Astrocyte (in vitro differentiated cells and primary cell): ENCODE measurements around the gene PPP3CA. TPM values are rescaled to one million over a fixed set of nuclear protein-coding genes. Genes with fewer than 3 reads are reported as not detected.

Experiments
- DNase-seq: peaks from one replicate; pipeline ENCODE4 v3.0.0-alpha.2; 2010; ENCODE audit warnings: low read depth
- FAIRE-seq: peaks from 2 replicates; lab custom pipeline; 2011; peaks lifted over from hg19 to GRCh38; lab: Jason Lieb, UNC
- H2AFZ ChIP-seq: 2 replicates; pipeline ENCODE4 v1.6.0; 2012; ENCODE audit warnings: low read depth, low read length, inconsistent platforms
- H3K27ac ChIP-seq: 2 replicates; pipeline ENCODE4 v1.5.1; 2011; ENCODE audit warnings: low read depth, low read length, inconsistent platforms
- H3K27me3 ChIP-seq: 2 replicates; pipeline ENCODE4 v1.6.0; 2011; ENCODE audit warnings: low read length, inconsistent platforms; ENCODE audit not compliant: insufficient read depth
- H3K36me3 ChIP-seq: 2 replicates; pipeline ENCODE4 v1.5.1; 2011; ENCODE audit warnings: low read length, inconsistent platforms; ENCODE audit not compliant: insufficient read depth
- H3K4me1 ChIP-seq: 2 replicates; pipeline ENCODE4 v1.5.1; 2011; ENCODE audit warnings: low read length, inconsistent platforms; ENCODE audit not compliant: insufficient read depth
- H3K4me2 ChIP-seq: 2 replicates; pipeline ENCODE4 v1.6.0; 2012; ENCODE audit warnings: low read length, inconsistent platforms
- H3K4me3 ChIP-seq: 2 replicates; pipeline ENCODE4 v1.5.1; 2011; ENCODE audit warnings: low read depth, mild to moderate bottlenecking, low read length, inconsistent platforms; ENCODE audit not compliant: insufficient read depth
- H3K79me2 ChIP-seq: 2 replicates; pipeline ENCODE4 v1.6.0; 2012; ENCODE audit warnings: mild to moderate bottlenecking, low read length, inconsistent platforms; ENCODE audit not compliant: insufficient read depth
- H3K9ac ChIP-seq: 2 replicates; pipeline ENCODE4 v1.6.0; 2012; ENCODE audit warnings: mild to moderate bottlenecking, low read length, inconsistent platforms
- H3K9me3 ChIP-seq: 2 replicates; pipeline ENCODE4 v1.5.1; 2012; ENCODE audit warnings: low read depth, mild to moderate bottlenecking, low read length, inconsistent platforms; ENCODE audit not compliant: insufficient read depth
- H4K20me1 ChIP-seq: 2 replicates; pipeline ENCODE4 v1.6.0; 2012; ENCODE audit warnings: low read length, inconsistent platforms; ENCODE audit not compliant: insufficient read depth
- H3K27ac Mint-ChIP-seq: one replicate; pipeline ENCODE4 v1.8.0; 2021; ENCODE audit warnings: mild to moderate bottlenecking, mixed read lengths; ENCODE audit not compliant: unreplicated experiment
- H3K27me3 Mint-ChIP-seq: one replicate; pipeline ENCODE4 v1.8.0; 2021; ENCODE audit warnings: low read depth, mixed read lengths; ENCODE audit not compliant: unreplicated experiment
- H3K36me3 Mint-ChIP-seq: one replicate; pipeline ENCODE4 v1.8.0; 2021; ENCODE audit warnings: low read depth, mixed read lengths; ENCODE audit not compliant: unreplicated experiment
- H3K4me1 Mint-ChIP-seq: one replicate; pipeline ENCODE4 v1.8.0; 2021; ENCODE audit warnings: low read depth, mixed read lengths; ENCODE audit not compliant: unreplicated experiment
- H3K4me3 Mint-ChIP-seq: one replicate; pipeline ENCODE4 v1.8.0; 2021; ENCODE audit warnings: mild to moderate bottlenecking, moderate library complexity, mixed read lengths; ENCODE audit not compliant: unreplicated experiment
- H3K9me3 Mint-ChIP-seq: one replicate; pipeline ENCODE4 v1.8.0; 2021; ENCODE audit warnings: mild to moderate bottlenecking, mixed read lengths; ENCODE audit not compliant: unreplicated experiment
- EZH2 ChIP-seq: IDR thresholded peaks from 2 replicates; pipeline ENCODE4 v1.6.1; 2012; ENCODE audit warnings: mild to moderate bottlenecking, low read length, inconsistent platforms; ENCODE audit not compliant: insufficient read depth
- total RNA-seq: library from RNA; stranded (reverse); gene quantifications from 2 replicates; pipeline ENCODE4 v1.2.1, GENCODE V29; 2021
- TF ChIP-seq, protein P1 (sequence below): IDR thresholded peaks from 2 replicates; pipeline ENCODE4 v1.5.1; 2011; ENCODE audit warnings: low read depth, mild to moderate bottlenecking, inconsistent platforms, low read length, moderate library complexity; ENCODE audit not compliant: insufficient read depth

The PPP3CA gene
- total RNA-seq, 1 donor from 2014 or later = 101 TPM

DNA sequence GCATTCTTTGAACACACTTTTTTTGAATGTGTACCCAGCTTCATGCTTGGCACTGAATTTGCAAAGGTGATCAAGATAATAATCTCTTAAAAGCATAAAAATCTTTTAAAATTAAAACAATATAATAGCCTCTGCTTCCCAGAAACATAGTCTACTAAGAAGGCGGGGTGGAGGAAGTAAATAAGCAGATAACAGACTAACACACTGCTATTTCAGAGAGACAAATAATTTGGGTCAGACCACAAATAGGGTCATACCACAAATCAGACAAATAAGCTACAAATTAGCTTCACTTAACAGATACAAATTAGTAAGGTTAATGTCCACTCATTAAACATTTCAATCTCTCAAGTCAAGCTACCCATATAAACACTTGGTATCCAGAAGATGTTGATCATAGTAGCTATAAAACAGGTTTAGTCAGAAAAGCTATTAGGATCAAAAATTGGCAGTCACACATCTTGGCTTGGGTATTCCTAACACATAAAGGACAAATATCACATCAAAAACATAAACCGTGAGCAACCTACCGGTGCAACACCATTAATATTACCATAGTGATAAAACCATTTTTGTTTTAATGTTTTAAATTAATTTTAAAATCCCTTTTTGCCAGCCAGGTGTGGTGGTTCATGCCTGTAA lies 47.3 kb downstream of the PPP3CA start:
- FAIRE-seq (no peak), DNase-seq (no peak)
- no peaks in the 10 kb centered on the region for H3K9me3 ChIP-seq
- H3K4me1 ChIP-seq = peaks cover 4% of the 10 kb centered on the region
- Mint-ChIP-seq H3K27ac (no peak overlapping the region), H3K4me1 (peaks cover 6% of the 10 kb centered on the region), H3K36me3 (no peaks in the 10 kb centered on the region), H3K9me3 (no peaks in the 10 kb centered on the region), H3K4me3 (no peak overlapping the region), H3K27me3 (no peaks in the 10 kb centered on the region)
- no peak for TF ChIP-seq EZH2
- TF ChIP-seq, protein P1, sequence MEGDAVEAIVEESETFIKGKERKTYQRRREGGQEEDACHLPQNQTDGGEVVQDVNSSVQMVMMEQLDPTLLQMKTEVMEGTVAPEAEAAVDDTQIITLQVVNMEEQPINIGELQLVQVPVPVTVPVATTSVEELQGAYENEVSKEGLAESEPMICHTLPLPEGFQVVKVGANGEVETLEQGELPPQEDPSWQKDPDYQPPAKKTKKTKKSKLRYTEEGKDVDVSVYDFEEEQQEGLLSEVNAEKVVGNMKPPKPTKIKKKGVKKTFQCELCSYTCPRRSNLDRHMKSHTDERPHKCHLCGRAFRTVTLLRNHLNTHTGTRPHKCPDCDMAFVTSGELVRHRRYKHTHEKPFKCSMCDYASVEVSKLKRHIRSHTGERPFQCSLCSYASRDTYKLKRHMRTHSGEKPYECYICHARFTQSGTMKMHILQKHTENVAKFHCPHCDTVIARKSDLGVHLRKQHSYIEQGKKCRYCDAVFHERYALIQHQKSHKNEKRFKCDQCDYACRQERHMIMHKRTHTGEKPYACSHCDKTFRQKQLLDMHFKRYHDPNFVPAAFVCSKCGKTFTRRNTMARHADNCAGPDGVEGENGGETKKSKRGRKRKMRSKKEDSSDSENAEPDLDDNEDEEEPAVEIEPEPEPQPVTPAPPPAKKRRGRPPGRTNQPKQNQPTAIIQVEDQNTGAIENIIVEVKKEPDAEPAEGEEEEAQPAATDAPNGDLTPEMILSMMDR = no peak
- no peak overlapping the region for H2AFZ ChIP-seq
- no peak overlapping the region for H3K9ac ChIP-seq
- H3K79me2 ChIP-seq = peaks cover 86% of the 10 kb centered on the region
- H3K36me3 ChIP-seq = no peaks in the 10 kb centered on the region
- H3K4me2 ChIP-seq = no peak overlapping the region
- H3K27ac ChIP-seq = no peak overlapping the region
- no peaks in the 10 kb centered on the region for H3K27me3 ChIP-seq
- H3K4me3 ChIP-seq = no peak overlapping the region
- peaks cover 66% of the 10 kb centered on the region for H4K20me1 ChIP-seq

- H3K27me3 Mint-ChIP-seq = no peaks in the 10 kb centered on the region
- H3K9me3 Mint-ChIP-seq = no peaks in the 10 kb centered on the region
- FAIRE-seq (no peak), DNase-seq (no peak)
- no peak overlapping the region for H2AFZ ChIP-seq
- H4K20me1 ChIP-seq = peaks cover 58% of the 10 kb centered on the region
- H3K27ac Mint-ChIP-seq = no peak overlapping the region
- H3K4me1 ChIP-seq = no peaks in the 10 kb centered on the region
- TF ChIP-seq, protein P1 = no peak
- no peak for TF ChIP-seq EZH2
- H3K4me1 Mint-ChIP-seq = peaks cover 2% of the 10 kb centered on the region
- H3K4me3 Mint-ChIP-seq = no peak overlapping the region
- H3K36me3 Mint-ChIP-seq = no peaks in the 10 kb centered on the region
- no peak overlapping the region for H3K4me3 ChIP-seq
- H3K9me3 ChIP-seq = no peaks in the 10 kb centered on the region
- peaks cover 87% of the 10 kb centered on the region for H3K79me2 ChIP-seq
- H3K27me3 ChIP-seq = no peaks in the 10 kb centered on the region
- no peak overlapping the region for H3K9ac ChIP-seq
- no peak overlapping the region for H3K27ac ChIP-seq
- no peak overlapping the region for H3K4me2 ChIP-seq
- H3K36me3 ChIP-seq = no peaks in the 10 kb centered on the region
These were observed 48.3 kb downstream of the PPP3CA start for GRCh38 chr4:101299021-101299420.

GRCh38 chr4:101295691-101296090 lies 51.6 kb downstream of the PPP3CA start:
- H3K36me3 Mint-ChIP-seq = peaks cover 4% of the 10 kb centered on the region
- no peak for DNase-seq
- no peak overlapping the region for H3K4me3 ChIP-seq
- H3K4me2 ChIP-seq = no peak overlapping the region
- H3K9me3 Mint-ChIP-seq = no peaks in the 10 kb centered on the region
- no peaks in the 10 kb centered on the region for H3K36me3 ChIP-seq
- no peak overlapping the region for H2AFZ ChIP-seq
- no peak overlapping the region for H3K4me3 Mint-ChIP-seq
- no peak overlapping the region for H3K27ac ChIP-seq
- no peaks in the 10 kb centered on the region for H3K4me1 ChIP-seq
- H3K27me3 Mint-ChIP-seq = no peaks in the 10 kb centered on the region
- H3K27ac Mint-ChIP-seq = no peak overlapping the region
- peak; percentile 5 for FAIRE-seq
- peaks cover 71% of the 10 kb centered on the region for H4K20me1 ChIP-seq
- H3K9ac ChIP-seq = no peak overlapping the region
- TF ChIP-seq, protein P1 = no peak
- TF ChIP-seq EZH2 = no peak
- H3K27me3 ChIP-seq = no peaks in the 10 kb centered on the region
- peaks cover 89% of the 10 kb centered on the region for H3K79me2 ChIP-seq
- peaks cover 13% of the 10 kb centered on the region for H3K4me1 Mint-ChIP-seq
- H3K9me3 ChIP-seq = no peaks in the 10 kb centered on the region
